Mesendoderm (in vitro differentiated cells): Measurements from ENCODE around the gene COX4I1.

Source experiments
- DNase-seq: peaks from one replicate; pipeline ENCODE4 v3.0.0; 2013
- H2AK5ac ChIP-seq: 2 replicates; pipeline ENCODE4 v1.6.1; 2013; ENCODE audit warnings: low read length, inconsistent platforms
- H2BK120ac ChIP-seq: 2 replicates; pipeline ENCODE4 v1.6.1; 2013; ENCODE audit warnings: low read depth, mild to moderate bottlenecking, low read length, moderate library complexity, mixed read lengths
- H2BK15ac ChIP-seq: replicated peaks from 2 replicates; pipeline ENCODE4 v1.6.1; 2013; ENCODE audit warnings: low read depth, mild to moderate bottlenecking, moderate library complexity
- H2BK5ac ChIP-seq: 2 replicates; pipeline ENCODE4 v1.6.1; 2013; ENCODE audit warnings: low read length, inconsistent platforms
- H3K18ac ChIP-seq: 2 replicates; pipeline ENCODE4 v1.6.1; 2013; ENCODE audit warnings: mild to moderate bottlenecking, low read length, mixed read lengths
- H3K23ac ChIP-seq: one replicate; pipeline ENCODE4 v1.6.1; 2013; ENCODE audit warnings: low read length
- H3K27ac ChIP-seq: 2 replicates; pipeline ENCODE4 v1.5.1; 2013; ENCODE audit warnings: low read depth, mild to moderate bottlenecking, inconsistent platforms, low read length, moderate library complexity
- H3K27me3 ChIP-seq: 2 replicates; pipeline ENCODE4 v1.6.1; 2013; ENCODE audit warnings: low read length, control low read depth, mild to moderate bottlenecking, inconsistent platforms; ENCODE audit not compliant: insufficient read depth, poor library complexity
- H3K36me3 ChIP-seq: 2 replicates; pipeline ENCODE4 v1.6.1; 2013; ENCODE audit warnings: low read length, inconsistent platforms; ENCODE audit not compliant: control insufficient read depth, insufficient read depth
- H3K4ac ChIP-seq: one replicate; pipeline ENCODE4 v1.6.1; 2013; ENCODE audit warnings: low read depth, mild to moderate bottlenecking, low read length, moderate library complexity
- H3K4me1 ChIP-seq: 2 replicates; pipeline ENCODE4 v1.6.1; 2013; ENCODE audit warnings: low read depth, low read length, inconsistent platforms; ENCODE audit not compliant: control insufficient read depth
- H3K4me2 ChIP-seq: 2 replicates; pipeline ENCODE4 v1.6.1; 2013; ENCODE audit warnings: low read length
- H3K4me3 ChIP-seq: 2 replicates; pipeline ENCODE4 v1.5.1; 2013; ENCODE audit warnings: mild to moderate bottlenecking, low read length
- H3K56ac ChIP-seq: one replicate; pipeline ENCODE4 v1.6.1; 2013; ENCODE audit warnings: low read length
- H3K79me1 ChIP-seq: 2 replicates; pipeline ENCODE4 v1.6.1; 2013; ENCODE audit warnings: low read length, inconsistent platforms
- H3K79me2 ChIP-seq: 2 replicates; pipeline ENCODE4 v1.6.1; 2013; ENCODE audit warnings: mild to moderate bottlenecking, low read length; ENCODE audit not compliant: control insufficient read depth, insufficient read depth
- H3K9ac ChIP-seq: 2 replicates; pipeline ENCODE4 v1.6.1; 2013; ENCODE audit warnings: low read length, inconsistent platforms
- H4K5ac ChIP-seq: one replicate; pipeline ENCODE4 v1.6.1; 2013; ENCODE audit warnings: low read length
- H4K8ac ChIP-seq: one replicate; pipeline ENCODE4 v1.6.1; 2013; ENCODE audit warnings: low read depth, mild to moderate bottlenecking, control low read depth, low read length, moderate library complexity
- WGBS: extraction: QIAGEN DNeasy Blood & Tissue Kit; methylation state at CpG from one replicate; pipeline ENCODE4 v1.1.7; 2013; ENCODE audit warnings: low lambda C conversion rate, missing lambda C conversion rate; ENCODE audit not compliant: insufficient coverage; ENCODE audit errors: extremely low coverage; 5-methylcytosine and 5-hydroxymethylcytosine counted together

The COX4I1 gene

DNA sequence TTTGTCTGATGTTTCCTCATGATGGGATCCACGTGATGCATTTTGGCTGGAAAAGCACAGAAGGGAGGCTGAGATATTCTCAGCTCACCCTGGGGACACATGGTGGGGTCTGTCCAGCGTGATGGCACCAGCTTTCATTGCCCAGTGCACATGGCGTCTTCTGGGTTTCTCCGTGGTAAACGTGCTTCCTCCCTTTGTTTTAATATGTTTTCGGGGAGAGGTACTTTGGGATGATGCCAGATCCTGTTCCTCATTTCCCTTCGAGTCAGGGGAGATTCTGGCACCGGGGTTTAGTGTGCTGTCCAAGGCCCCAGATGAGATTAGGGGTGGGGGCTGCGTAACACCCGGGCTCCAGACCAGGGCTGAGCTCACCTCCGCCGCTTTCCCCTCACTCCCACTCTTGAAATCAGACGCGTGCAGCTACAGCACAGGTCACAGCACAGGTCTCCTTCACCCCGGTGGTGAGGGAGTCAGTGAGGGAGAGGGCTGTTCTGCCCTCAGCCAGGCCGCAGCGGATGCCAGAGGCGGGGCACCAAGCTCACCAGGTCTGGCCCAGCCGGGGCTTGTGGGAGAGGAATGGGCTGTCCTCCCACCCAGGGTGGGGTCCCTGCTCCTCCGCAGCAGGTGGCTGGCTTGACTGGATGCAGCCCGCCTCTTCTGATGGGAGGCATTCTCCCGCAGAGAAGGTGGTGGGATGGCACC, 33.9 kb downstream of the COX4I1 start:
- Histone ChIP-seq H2BK120ac (no peak overlapping the region), H3K79me2 (no peaks in the 10 kb centered on the region), H3K4me3 (no peak overlapping the region), H3K79me1 (no peaks in the 10 kb centered on the region), H2AK5ac (no peak overlapping the region), H3K4ac (no peak overlapping the region), H2BK15ac (no peak overlapping the region), H3K23ac (no peak overlapping the region), H3K56ac (no peak overlapping the region), H4K5ac (no peak overlapping the region), H3K27ac (no peak overlapping the region), H3K9ac (no peak overlapping the region), H3K36me3 (no peaks in the 10 kb centered on the region), H3K18ac (no peak overlapping the region), H3K4me1 (no peaks in the 10 kb centered on the region), H2BK5ac (no peak overlapping the region), H3K4me2 (no peak overlapping the region), H4K8ac (no peak overlapping the region), H3K27me3 (no peaks in the 10 kb centered on the region)
- no CpG with 5 or more reads among the region's 22 CpGs for WGBS
- no peak for DNase-seq

DNA sequence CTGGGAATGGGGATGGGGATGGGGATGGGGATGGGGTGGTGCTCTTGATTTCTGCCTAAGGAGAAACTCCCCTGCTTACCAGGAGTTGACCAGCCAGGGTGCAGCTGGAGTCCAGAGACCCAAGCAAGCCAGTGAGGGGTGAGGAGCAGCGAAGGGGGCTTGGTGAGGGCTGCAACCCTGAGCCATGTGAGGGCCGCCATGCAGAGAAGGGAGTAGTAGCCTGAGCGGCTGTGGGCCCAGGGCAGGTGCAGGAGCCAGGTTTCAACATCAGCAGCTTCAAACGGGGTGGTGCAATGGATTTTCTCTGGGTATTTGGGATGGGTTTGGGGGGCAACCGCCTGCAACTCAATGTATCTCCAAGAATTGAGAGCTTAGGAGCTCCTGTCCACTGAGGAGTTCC, 35.2 kb downstream of the COX4I1 start:
- Histone ChIP-seq H3K79me2 (no peaks in the 10 kb centered on the region), H2BK15ac (no peak overlapping the region), H3K4me3 (no peak overlapping the region), H4K5ac (no peak overlapping the region), H4K8ac (no peak overlapping the region), H2BK5ac (no peak overlapping the region), H2AK5ac (no peak overlapping the region), H3K27ac (no peak overlapping the region), H3K18ac (no peak overlapping the region), H3K23ac (no peak overlapping the region), H3K79me1 (no peaks in the 10 kb centered on the region), H3K27me3 (no peaks in the 10 kb centered on the region), H3K56ac (no peak overlapping the region), H2BK120ac (no peak overlapping the region), H3K4me1 (no peaks in the 10 kb centered on the region), H3K36me3 (no peaks in the 10 kb centered on the region), H3K4ac (no peak overlapping the region), H3K9ac (no peak overlapping the region), H3K4me2 (no peak overlapping the region)
- no peak for DNase-seq
- no CpG with 5 or more reads among the region's 5 CpGs for WGBS

DNA sequence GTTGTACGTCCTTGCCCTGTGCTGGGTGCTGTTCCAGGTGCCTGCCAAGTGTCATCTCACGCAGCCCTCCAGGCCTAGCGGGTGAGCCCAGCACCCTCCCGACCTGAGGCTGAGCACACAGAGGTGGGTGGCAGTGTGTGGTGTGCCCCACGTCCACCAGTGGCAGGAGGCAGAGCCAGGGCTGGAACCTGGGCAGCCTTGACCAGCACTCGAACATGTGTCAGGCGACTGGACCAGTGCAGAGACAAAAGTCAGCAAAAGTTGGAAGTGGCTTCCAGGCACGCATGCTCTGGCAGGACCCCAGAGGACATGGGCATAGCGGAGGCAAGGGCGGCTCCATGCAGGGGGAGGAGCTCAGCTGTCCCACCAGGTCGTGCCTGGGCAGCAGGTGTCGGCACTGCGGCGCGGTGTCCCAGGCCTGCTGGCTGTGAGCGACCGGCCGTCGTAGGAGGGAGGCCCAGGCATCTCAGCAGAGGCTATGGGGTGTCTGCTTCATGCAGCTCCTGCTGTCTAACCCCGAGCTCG, 35.8 kb downstream of the COX4I1 start:
- H2BK5ac ChIP-seq, result no peak overlapping the region
- no peaks in the 10 kb centered on the region for H3K4me1 ChIP-seq
- no peak overlapping the region for H2BK120ac ChIP-seq
- no CpG with 5 or more reads among the region's 21 CpGs for WGBS
- H2AK5ac ChIP-seq, result no peak overlapping the region
- no peak for DNase-seq
- H3K79me1 ChIP-seq, result no peaks in the 10 kb centered on the region
- H3K4me2 ChIP-seq, result no peak overlapping the region
- H3K79me2 ChIP-seq, result no peaks in the 10 kb centered on the region
- H4K5ac ChIP-seq, result no peak overlapping the region
- no peak overlapping the region for H3K23ac ChIP-seq
- no peaks in the 10 kb centered on the region for H3K27me3 ChIP-seq
- no peak overlapping the region for H3K9ac ChIP-seq
- H3K36me3 ChIP-seq, result no peaks in the 10 kb centered on the region
- no peak overlapping the region for H2BK15ac ChIP-seq
- no peak overlapping the region for H4K8ac ChIP-seq
- H3K18ac ChIP-seq, result no peak overlapping the region
- H3K56ac ChIP-seq, result no peak overlapping the region
- no peak overlapping the region for H3K4me3 ChIP-seq
- H3K27ac ChIP-seq, result no peak overlapping the region
- H3K4ac ChIP-seq, result no peak overlapping the region

DNA sequence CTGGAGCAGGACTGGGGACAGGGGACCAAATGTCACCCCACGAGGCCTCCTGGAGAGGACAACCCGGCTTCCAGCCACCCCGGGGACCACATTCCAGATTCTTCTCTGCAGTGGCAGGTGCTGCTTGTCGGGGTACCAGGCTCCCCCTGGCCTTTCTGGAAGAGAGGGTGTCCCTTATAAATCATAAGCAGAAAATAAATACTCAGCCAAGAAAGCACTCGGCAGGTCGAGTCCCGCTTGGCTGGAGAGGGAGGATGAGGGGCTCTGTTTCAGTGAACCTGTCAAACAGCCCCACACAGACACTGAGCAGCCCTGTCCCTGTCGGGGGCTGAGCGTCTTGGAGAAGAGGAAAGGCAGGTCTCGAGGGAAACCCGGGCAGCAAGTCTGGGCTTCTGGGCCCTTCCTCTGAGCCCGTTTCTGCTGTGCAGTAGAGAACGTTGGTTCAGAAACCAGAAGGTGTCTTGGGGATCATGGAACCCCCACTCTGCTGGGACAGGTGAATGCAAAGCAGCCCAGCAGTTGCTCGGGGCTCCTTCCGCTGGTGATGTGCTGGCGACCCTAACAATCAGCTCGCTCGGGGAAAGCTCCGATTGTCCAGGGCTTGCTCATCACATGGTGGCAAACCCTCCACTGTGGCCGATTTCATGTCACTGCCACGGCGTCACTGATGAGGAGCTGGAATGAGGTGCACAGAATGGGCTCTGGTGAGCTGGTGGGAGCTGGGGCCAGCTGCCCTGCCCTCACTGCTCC, 36.6 kb downstream of the COX4I1 start:
- Histone ChIP-seq H4K5ac (no peak overlapping the region), H3K4me2 (no peak overlapping the region), H3K27me3 (no peaks in the 10 kb centered on the region), H3K9ac (no peak overlapping the region), H2AK5ac (no peak overlapping the region), H3K18ac (no peak overlapping the region), H3K4ac (no peak overlapping the region), H2BK15ac (no peak overlapping the region), H3K23ac (no peak overlapping the region), H3K4me1 (no peaks in the 10 kb centered on the region), H3K79me1 (no peaks in the 10 kb centered on the region), H3K4me3 (no peak overlapping the region), H3K56ac (no peak overlapping the region), H2BK120ac (no peak overlapping the region), H4K8ac (no peak overlapping the region), H3K79me2 (no peaks in the 10 kb centered on the region), H2BK5ac (no peak overlapping the region), H3K27ac (no peak overlapping the region), H3K36me3 (no peaks in the 10 kb centered on the region)
- DNase-seq, result no peak
- WGBS, result no CpG with 5 or more reads among the region's 22 CpGs

DNA sequence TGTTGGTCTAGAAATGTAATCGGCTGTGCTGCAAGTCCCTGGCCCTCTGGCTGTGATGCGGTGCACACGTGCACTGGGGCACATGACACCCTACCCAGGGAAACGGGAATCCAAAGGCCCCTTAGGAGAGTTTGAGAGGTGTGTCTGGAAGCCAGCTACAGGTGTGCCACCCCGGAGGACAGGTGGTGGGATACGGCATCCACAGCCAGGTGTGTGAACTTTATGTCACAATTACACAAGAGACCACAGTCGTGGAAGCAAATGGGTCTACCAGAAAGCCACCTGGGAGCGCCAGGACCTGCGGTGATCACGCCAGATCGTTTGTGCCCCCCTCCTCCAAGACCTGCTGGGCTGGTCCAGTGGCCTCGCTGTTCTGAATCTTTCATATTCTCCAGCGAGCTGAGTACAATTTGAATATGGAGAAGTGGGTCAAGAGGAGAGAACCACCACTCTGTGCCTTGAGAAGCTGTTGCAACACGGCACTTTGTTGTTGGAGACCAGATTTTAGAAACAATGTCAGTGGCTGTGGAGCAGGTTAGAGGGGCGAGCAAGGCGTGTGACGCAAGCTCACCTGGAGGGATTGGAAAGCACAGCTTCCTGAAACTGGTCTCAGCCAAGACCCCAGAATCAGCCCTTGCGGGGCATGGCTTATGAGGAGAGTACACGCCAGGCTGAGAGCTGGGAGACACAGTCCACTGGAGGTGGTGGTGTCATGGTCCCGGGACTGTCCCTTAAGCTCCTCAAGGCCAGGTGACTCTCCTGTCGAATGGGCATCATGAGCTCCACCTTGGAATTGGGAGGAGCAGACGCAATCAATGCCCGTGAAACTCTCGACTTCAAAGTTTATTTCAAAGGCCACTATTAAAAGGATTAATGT, 37.4 kb downstream of the COX4I1 start:
- Histone ChIP-seq H3K79me2 (no peaks in the 10 kb centered on the region), H2AK5ac (no peak overlapping the region), H2BK120ac (no peak overlapping the region), H3K4me3 (no peak overlapping the region), H4K8ac (no peak overlapping the region), H3K27ac (no peak overlapping the region), H3K4me1 (no peaks in the 10 kb centered on the region), H3K36me3 (no peaks in the 10 kb centered on the region), H3K4me2 (no peak overlapping the region), H3K18ac (no peak overlapping the region), H4K5ac (no peak overlapping the region), H3K9ac (no peak overlapping the region), H3K23ac (no peak overlapping the region), H3K27me3 (no peaks in the 10 kb centered on the region), H2BK5ac (no peak overlapping the region), H3K4ac (no peak overlapping the region), H3K79me1 (no peaks in the 10 kb centered on the region), H2BK15ac (no peak overlapping the region), H3K56ac (no peak overlapping the region)
- DNase-seq, result no peak
- WGBS, result no CpG with 5 or more reads among the region's 24 CpGs
